HL-60/S4 (cell line): ENCODE measurements around the gene STYXL1.
"Not testable (repeated sequence)": the region's sequence is repeated elsewhere in the genome, so short reads cannot be mapped to it uniquely, and the experiment has no call there.

Source experiments
- in situ Hi-C: fragments of 300-500 bp; cut with MboI; formaldehyde crosslinking; loops from 2 replicates; pipeline ENCODE4 v1.14.3; 2022; ENCODE audit warnings: low sequenced_read_pairs

Gene STYXL1

GRCh38 chr7:76047811-76048667, at the start of gene STYXL1, which contains the start of gene MDH2:
Gene STYXL1 (minus strand): TSS chr7:76048000. CDS start chr7:76030523, 17,477 bp downstream.
Gene MDH2 (plus strand): TSS chr7:76048106. CDS start chr7:76048161, 55 bp downstream.
- in situ Hi-C loops = no loop called here

GRCh38 chr7:76095908-76096307, 48.1 kb upstream of the STYXL1 start:
- in situ Hi-C loops = no loop called here

GRCh38 chr7:76094326-76094725, 46.5 kb upstream of the STYXL1 start:
- in situ Hi-C loops = not testable (repeated sequence)

GRCh38 chr7:76093531-76093930, 45.7 kb upstream of the STYXL1 start:
- in situ Hi-C loops = not testable (repeated sequence)

GRCh38 chr7:76091506-76091905, 43.7 kb upstream of the STYXL1 start:
- in situ Hi-C loops = no loop called here

GRCh38 chr7:76089865-76090475, 42.2 kb upstream of the STYXL1 start:
- in situ Hi-C loops = no loop called here

GRCh38 chr7:76087362-76087791, 39.6 kb upstream of the STYXL1 start:
- in situ Hi-C loops = not testable (repeated sequence)

- in situ Hi-C loops = no loop called here
Observed at GRCh38 chr7:76086070-76086469, 38.3 kb upstream of the STYXL1 start.

- in situ Hi-C loops = not testable (repeated sequence)
Observed at GRCh38 chr7:76084115-76084514, 36.3 kb upstream of the STYXL1 start.

GRCh38 chr7:76080204-76080603, 32.4 kb upstream of the STYXL1 start:
- in situ Hi-C loops = no loop called here

GRCh38 chr7:76077435-76077834, 29.6 kb upstream of the STYXL1 start:
- in situ Hi-C loops = no loop called here

- in situ Hi-C loops = no loop called here
Observed at GRCh38 chr7:76076995-76077394, 29.2 kb upstream of the STYXL1 start.

- in situ Hi-C loops = no loop called here
Observed at GRCh38 chr7:76074972-76075370, 27.2 kb upstream of the STYXL1 start.

GRCh38 chr7:76074306-76074971, 26.6 kb upstream of the STYXL1 start:
- in situ Hi-C loops = no loop called here

GRCh38 chr7:76073335-76073990, 25.7 kb upstream of the STYXL1 start:
- in situ Hi-C loops = no loop called here

- in situ Hi-C loops = no loop called here
Observed at GRCh38 chr7:76072243-76073148, 24.7 kb upstream of the STYXL1 start.

GRCh38 chr7:76071316-76072242, 23.8 kb upstream of the STYXL1 start:
- in situ Hi-C loops = no loop called here

GRCh38 chr7:76069238-76069638, 21.4 kb upstream of the STYXL1 start:
- in situ Hi-C loops = no loop called here
